Gastroesophageal sphincter (tissue), 4 donors: ENCODE measurements around the gene ASTL. TPM values are rescaled to one million over a fixed set of nuclear protein-coding genes. Genes with fewer than 3 reads are reported as not detected.

Experiments used
- ATAC-seq: fragments of 150-250 bp; one replicate; pipeline ENCODE4 v1.9.1; 2016; ENCODE audit warnings: mild to moderate bottlenecking, moderate library complexity
- H3K27ac ChIP-seq, 4 donors: fragments of 200-600 bp; sonication (generic) in 3 of 4; 1 replicate in 3 of 4; 2 replicates in 1 of 4; pipeline ENCODE4 v1.5.1; 2016 to 2019
- H3K27me3 ChIP-seq: fragments of 200-600 bp; sonication (generic); one replicate; pipeline ENCODE4 v1.5.1; 2019
- H3K36me3 ChIP-seq, 2 donors: fragments of 200-600 bp; sonication (generic); one replicate each; pipeline ENCODE4 v1.5.1; 2019; ENCODE audit warnings: control low read depth in 1 of 2
- H3K4me1 ChIP-seq, 3 donors: fragments of 200-600 bp; sonication (generic); 1 replicate in 2 of 3; 2 replicates in 1 of 3; pipeline ENCODE4 v1.5.1; 2016 to 2019; ENCODE audit warnings: control low read depth in 2 of 3
- H3K4me3 ChIP-seq, 2 donors: fragments of 200-600 bp; sonication (generic); one replicate each; pipeline ENCODE4 v1.5.1; 2019; ENCODE audit warnings: mild to moderate bottlenecking in 1 of 2, moderate library complexity in 1 of 2
- H3K9me3 ChIP-seq, 3 donors: fragments of 200-600 bp; sonication (generic); one replicate each; pipeline ENCODE4 v1.5.1; 2017 to 2019; ENCODE audit warnings: control low read depth in 2 of 3
- CTCF ChIP-seq, 4 experiments: fragments of 200-600 bp in 2 of 4; fragments of 450-650 bp in 2 of 4; sonication (generic) in 1 of 4; IDR thresholded peaks; one replicate each; pipeline ENCODE4 v1.5.1; 2017 to 2019; ENCODE audit warnings: antibody characterized with exemption in 4 of 4, mild to moderate bottlenecking in 2 of 4, moderate library complexity in 2 of 4
- EP300 ChIP-seq: sonication (generic); formaldehyde crosslinking; IDR thresholded peaks from one replicate; pipeline ENCODE4 v1.6.1; 2017; ENCODE audit warnings: antibody characterized with exemption, mild to moderate bottlenecking
- POLR2A ChIP-seq, 2 donors: fragments of 450-650 bp; IDR thresholded peaks; one replicate each; pipeline ENCODE4 v1.6.1; 2017; ENCODE audit warnings: antibody characterized with exemption in 2 of 2, mild to moderate bottlenecking in 2 of 2, moderate library complexity in 1 of 2
- POLR2AphosphoS5 ChIP-seq: sonication (generic); formaldehyde crosslinking; IDR thresholded peaks from one replicate; pipeline ENCODE4 v1.6.1; 2017; ENCODE audit warnings: antibody characterized with exemption
- WGBS, 2 donors: methylation state at CpG; one replicate each; pipeline ENCODE4 v1.1.5; 2018; ENCODE audit warnings: low coverage in 1 of 2; 5-methylcytosine and 5-hydroxymethylcytosine counted together
- total RNA-seq, 4 donors: library from RNA; depleted of rRNA; stranded (reverse); fragments of >200 nt; gene quantifications; one replicate each; pipeline ENCODE4 v1.1.0, GENCODE V29; 2016

The ASTL gene
- total RNA-seq, 4 donors from 2014 or later = not detected

- Histone ChIP-seq H3K27ac (no peak overlapping the region), H3K9me3 (no peaks in the 10 kb centered on the region), H3K36me3 (no peaks in the 10 kb centered on the region), H3K4me3 (no peak overlapping the region), H3K4me1 (peaks cover 0 to 6% (median 0%) of the 10 kb centered on the region in 3 donors), H3K27me3 (peaks cover 10% of the 10 kb centered on the region)
- no peak for ATAC-seq
- TF ChIP-seq POLR2A (IDR thresholded peaks at IDR 0.05) (no peak), EP300 (no peak), POLR2AphosphoS5 (no peak), CTCF (IDR thresholded peaks at IDR 0.05) (no peak)
- WGBS, 2 donors = 100% methylated on average over 1 of the region's 7 CpGs; no CpG with 5 or more reads in 1 of the 2 donors
Measured at GRCh38 chr2:96153291-96153713, 15.0 kb upstream of the ASTL start.

DNA sequence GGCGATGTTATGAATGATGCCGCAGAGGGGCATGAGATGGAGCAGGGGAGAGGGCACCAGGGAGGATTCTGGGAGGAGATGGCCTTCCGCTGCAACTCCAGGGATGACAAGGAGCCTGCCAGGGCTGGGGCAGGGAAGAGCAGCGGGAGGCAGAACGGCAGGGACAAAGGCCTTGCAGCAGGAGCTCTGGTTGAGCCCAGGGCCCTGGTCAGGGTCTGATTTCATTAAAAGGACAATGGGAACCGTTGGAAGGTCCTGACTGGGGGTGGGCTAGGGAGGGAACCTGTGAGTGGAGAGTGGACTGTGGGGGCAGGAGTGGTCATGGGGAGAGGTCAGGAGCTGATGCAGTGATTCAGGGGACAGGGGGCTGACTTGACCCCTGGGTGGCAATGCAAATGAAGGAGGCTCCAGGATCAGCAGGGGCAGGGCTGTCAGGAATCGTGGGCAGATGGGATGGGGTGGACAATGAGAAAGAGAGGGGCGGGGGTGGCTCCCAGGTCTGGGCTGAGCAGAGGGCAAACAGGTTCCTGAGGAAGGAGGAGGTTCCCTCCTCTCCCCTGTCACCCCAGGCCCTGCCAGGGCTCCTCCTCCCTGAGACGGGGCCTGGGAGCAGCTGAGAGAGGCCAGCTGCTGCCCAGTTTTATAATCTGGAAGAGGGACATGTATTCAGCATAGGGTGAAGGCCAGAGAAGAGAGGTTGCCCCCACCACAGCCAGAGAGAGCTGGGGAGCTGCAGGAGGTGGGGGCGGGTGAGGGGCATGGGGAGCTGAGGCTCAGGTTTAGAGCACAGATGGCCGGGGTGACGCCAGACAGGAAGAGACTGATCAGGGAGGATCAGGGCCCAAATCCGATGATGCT is 14.2 kb upstream of the ASTL start:
- H3K9me3 ChIP-seq = no peaks in the 10 kb centered on the region
- peaks cover 10% of the 10 kb centered on the region for H3K27me3 ChIP-seq
- no peak for TF ChIP-seq POLR2A (IDR thresholded peaks at IDR 0.05)
- no peak overlapping the region for H3K4me3 ChIP-seq
- peaks cover 0 to 11% (median 0%) of the 10 kb centered on the region in 3 donors for H3K4me1 ChIP-seq
- H3K36me3 ChIP-seq = no peaks in the 10 kb centered on the region
- no peak for ATAC-seq
- H3K27ac ChIP-seq = no peak overlapping the region
- 75 to 77% methylated on average over 2 to 8 of the region's 13 CpGs for WGBS, 2 donors

DNA sequence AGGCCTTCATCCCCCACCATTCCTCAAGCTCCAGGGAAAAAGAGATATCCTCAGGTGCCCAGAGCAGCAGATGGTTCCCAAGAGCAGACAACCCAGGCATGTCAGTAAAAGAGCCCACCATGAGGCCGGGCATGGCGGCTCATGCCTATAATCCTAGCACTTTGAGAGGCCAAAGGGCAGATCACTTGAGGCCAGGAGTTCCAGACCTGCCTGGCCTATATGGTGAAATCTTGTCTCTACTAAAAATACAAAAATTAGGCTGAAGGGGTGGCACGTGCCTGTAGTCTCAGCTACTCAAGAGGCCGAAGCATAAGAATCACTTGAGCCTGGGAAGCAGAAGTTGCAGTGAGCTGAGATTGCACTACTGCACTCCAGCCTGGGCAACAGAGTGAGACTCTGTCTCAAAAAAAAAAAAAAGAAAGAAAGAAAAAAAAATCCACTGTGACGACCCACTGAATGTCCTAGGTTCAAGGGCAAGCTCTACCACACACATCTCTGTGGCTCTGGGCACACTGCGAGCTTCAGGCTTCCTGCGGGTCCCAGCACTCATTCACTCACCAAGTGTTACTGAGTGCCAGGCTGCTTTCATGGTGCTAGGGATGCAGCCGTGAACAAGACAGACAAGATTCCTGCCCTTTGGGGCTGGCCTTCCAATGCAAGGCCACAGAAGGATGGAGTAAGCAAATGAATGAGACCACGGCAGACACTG is 13.4 kb upstream of the ASTL start:
- no peak overlapping the region for H3K27ac ChIP-seq
- peaks cover 4% of the 10 kb centered on the region for H3K27me3 ChIP-seq
- no peaks in the 10 kb centered on the region for H3K36me3 ChIP-seq
- H3K4me3 ChIP-seq = no peak overlapping the region
- WGBS, 2 donors = 75 to 100% methylated on average over 2 to 5 of the region's 9 CpGs
- no peak for TF ChIP-seq POLR2A (IDR thresholded peaks at IDR 0.05)
- TF ChIP-seq CTCF (IDR thresholded peaks at IDR 0.05) = no peak
- no peak for TF ChIP-seq POLR2AphosphoS5
- TF ChIP-seq EP300 = no peak
- no peak for ATAC-seq
- peaks cover 0 to 15% (median 0%) of the 10 kb centered on the region in 3 donors for H3K4me1 ChIP-seq
- no peaks in the 10 kb centered on the region for H3K9me3 ChIP-seq

- ATAC-seq = no peak
- TF ChIP-seq POLR2A (IDR thresholded peaks at IDR 0.05) (no peak), POLR2AphosphoS5 (no peak), EP300 (no peak), CTCF (IDR thresholded peaks at IDR 0.05) (no peak)
Measured at GRCh38 chr2:96150791-96151594, 12.7 kb upstream of the ASTL start.

More at GRCh38 chr2:96150791-96151594, 12.7 kb upstream of the ASTL start:
- H3K36me3 ChIP-seq = no peaks in the 10 kb centered on the region
- no peaks in the 10 kb centered on the region for H3K9me3 ChIP-seq
- 90 to 95% methylated on average over 8 of the region's 14 CpGs for whole genome bisulfite sequencing, 2 donors
- peaks cover 0 to 23% (median 0%) of the 10 kb centered on the region in 3 donors for H3K4me1 ChIP-seq
- no peak overlapping the region for H3K4me3 ChIP-seq
- H3K27me3 ChIP-seq = no peaks in the 10 kb centered on the region
- H3K27ac ChIP-seq = no peak overlapping the region
